GM23338 (cell line): ENCODE data around the gene WDR12.

Experiments used
- EZH2 ChIP-seq: fragments of 200-600 bp; sonication (generic); IDR thresholded peaks from one replicate; pipeline ENCODE4 v1.8.0; 2017; ENCODE audit warnings: antibody characterized with exemption, mild to moderate bottlenecking, low read depth; ENCODE audit not compliant: unreplicated experiment
- EZH2phosphoT487 ChIP-seq: fragments of 200-600 bp; sonication (generic); IDR thresholded peaks from one replicate; pipeline ENCODE4 v1.8.1; 2018; ENCODE audit warnings: antibody characterized with exemption; ENCODE audit not compliant: unreplicated experiment
- STAT1 ChIP-seq: IDR thresholded peaks from one replicate; pipeline ENCODE4 v1.6.1; 2016; ENCODE audit warnings: antibody characterized with exemption; ENCODE audit not compliant: unreplicated experiment
- ZNF331 ChIP-seq: fragments of 250-450 bp; sonication (Bioruptor Pico); IDR thresholded peaks from 2 replicates; pipeline ENCODE4 v1.5.0; 2020; ENCODE audit warnings: low read depth, mild to moderate bottlenecking, moderate library complexity
- TF ChIP-seq, protein P1 (sequence below), 2 experiments: fragments of 200-600 bp in 1 of 2; sonication (generic) in 1 of 2; conservative IDR thresholded peaks; 2 replicates each; pipeline versions ENCODE4 v1.5.1 to v1.6.1; 2016 to 2017; ENCODE audit warnings: antibody characterized with exemption in 2 of 2, low read depth in 2 of 2, mild to moderate bottlenecking in 2 of 2, moderate library complexity in 1 of 2

DNA sequence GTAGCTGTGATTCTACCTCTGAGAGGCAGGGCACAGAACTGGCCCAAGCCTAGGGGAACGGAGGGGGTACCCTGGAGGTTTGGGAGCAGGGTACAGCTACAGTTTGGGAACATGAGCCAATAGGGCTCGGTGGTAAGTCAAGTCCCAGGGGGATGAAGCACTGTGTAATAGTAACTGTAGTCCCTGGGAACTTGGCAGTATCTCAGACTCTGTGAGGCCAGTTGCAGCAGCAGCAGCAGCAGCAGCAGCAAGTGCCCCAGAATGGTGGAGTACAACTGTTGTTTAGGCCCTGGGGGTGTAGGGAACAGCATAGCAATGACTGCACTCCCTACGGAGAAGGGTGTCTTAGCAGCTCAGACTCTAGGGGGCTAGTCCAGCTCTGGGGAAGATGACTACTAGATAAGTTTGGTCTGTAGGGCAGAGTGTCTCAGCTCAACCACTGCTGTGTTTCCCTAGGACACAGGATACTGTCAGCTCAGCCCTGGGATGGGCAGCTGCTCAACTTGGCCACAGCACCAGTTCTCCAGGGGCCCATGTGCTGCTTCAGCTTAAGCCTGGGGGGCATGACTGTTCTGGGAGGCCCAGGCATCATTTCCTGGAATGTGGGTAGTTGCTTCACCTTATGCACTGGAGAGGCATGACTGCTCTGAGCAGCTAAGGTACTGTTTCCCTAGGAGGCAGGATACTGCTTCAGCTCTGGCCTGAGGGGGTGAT lies 21.1 kb upstream of the WDR12 start:
- TF ChIP-seq, protein P1, sequence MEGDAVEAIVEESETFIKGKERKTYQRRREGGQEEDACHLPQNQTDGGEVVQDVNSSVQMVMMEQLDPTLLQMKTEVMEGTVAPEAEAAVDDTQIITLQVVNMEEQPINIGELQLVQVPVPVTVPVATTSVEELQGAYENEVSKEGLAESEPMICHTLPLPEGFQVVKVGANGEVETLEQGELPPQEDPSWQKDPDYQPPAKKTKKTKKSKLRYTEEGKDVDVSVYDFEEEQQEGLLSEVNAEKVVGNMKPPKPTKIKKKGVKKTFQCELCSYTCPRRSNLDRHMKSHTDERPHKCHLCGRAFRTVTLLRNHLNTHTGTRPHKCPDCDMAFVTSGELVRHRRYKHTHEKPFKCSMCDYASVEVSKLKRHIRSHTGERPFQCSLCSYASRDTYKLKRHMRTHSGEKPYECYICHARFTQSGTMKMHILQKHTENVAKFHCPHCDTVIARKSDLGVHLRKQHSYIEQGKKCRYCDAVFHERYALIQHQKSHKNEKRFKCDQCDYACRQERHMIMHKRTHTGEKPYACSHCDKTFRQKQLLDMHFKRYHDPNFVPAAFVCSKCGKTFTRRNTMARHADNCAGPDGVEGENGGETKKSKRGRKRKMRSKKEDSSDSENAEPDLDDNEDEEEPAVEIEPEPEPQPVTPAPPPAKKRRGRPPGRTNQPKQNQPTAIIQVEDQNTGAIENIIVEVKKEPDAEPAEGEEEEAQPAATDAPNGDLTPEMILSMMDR (conservative IDR thresholded peaks at IDR 0.05; ENCODE audit: low read depth in 2 of 2): no peak
- TF ChIP-seq ZNF331 (CRISPR knock-in tag) (no peak), EZH2phosphoT487 (no peak), EZH2 (no peak), STAT1 (no peak)
